Smooth muscle cell (in vitro differentiated cells): Measurements from ENCODE around the gene ANKRD13D. TPM values are rescaled to one million over a fixed set of nuclear protein-coding genes. Genes with fewer than 3 reads are reported as not detected.

Source experiments
- DNase-seq: peaks from one replicate; lab custom pipeline; 2025; ENCODE audit not compliant: unreplicated experiment; lab: John Stamatoyannopoulos, UW
- H2AFZ ChIP-seq: fragments of 200-600 bp; sonication (generic); 2 replicates; pipeline ENCODE4 v1.6.0; 2016; ENCODE audit warnings: antibody characterized with exemption, low read depth, mild to moderate bottlenecking
- H3F3A ChIP-seq: fragments of 200-600 bp; sonication (generic); 2 replicates; pipeline ENCODE4 v1.6.0; 2017; ENCODE audit warnings: antibody characterized with exemption, low read depth
- H3K27ac ChIP-seq: fragments of 200-600 bp; sonication (generic); 2 replicates; pipeline ENCODE4 v1.5.1; 2016; ENCODE audit warnings: low read depth, mild to moderate bottlenecking
- H3K27me3 ChIP-seq: fragments of 200-600 bp; sonication (generic); 2 replicates; pipeline ENCODE4 v1.6.1; 2016; ENCODE audit warnings: low read depth, mild to moderate bottlenecking
- H3K36me3 ChIP-seq: fragments of 200-600 bp; sonication (generic); 2 replicates; pipeline ENCODE4 v1.5.1; 2016; ENCODE audit warnings: low read depth
- H3K4me1 ChIP-seq: fragments of 200-600 bp; sonication (generic); 2 replicates; pipeline ENCODE4 v1.5.1; 2016; ENCODE audit warnings: low read depth
- H3K4me2 ChIP-seq: fragments of 200-600 bp; sonication (generic); 2 replicates; pipeline ENCODE4 v1.6.0; 2016; ENCODE audit warnings: mild to moderate bottlenecking
- H3K4me3 ChIP-seq: fragments of 200-600 bp; sonication (generic); 2 replicates; pipeline ENCODE4 v1.5.1; 2016; ENCODE audit warnings: mild to moderate bottlenecking
- H3K79me2 ChIP-seq: fragments of 200-600 bp; sonication (generic); 2 replicates; pipeline ENCODE4 v1.6.0; 2016; ENCODE audit warnings: low read depth, mild to moderate bottlenecking
- H3K9ac ChIP-seq: fragments of 200-600 bp; sonication (generic); 2 replicates; pipeline ENCODE4 v1.6.0; 2016; ENCODE audit warnings: low read depth
- H3K9me3 ChIP-seq: fragments of 200-600 bp; sonication (generic); replicated peaks from 2 replicates; pipeline ENCODE4 v1.5.1; 2016; ENCODE audit warnings: low read depth
- H4K20me1 ChIP-seq: fragments of 200-600 bp; sonication (generic); 2 replicates; pipeline ENCODE4 v1.6.0; 2016; ENCODE audit warnings: low read depth
- CTCF ChIP-seq: fragments of 200-600 bp; sonication (generic); IDR thresholded peaks from 2 replicates; pipeline ENCODE4 v1.5.1; 2017; ENCODE audit warnings: borderline replicate concordance, mild to moderate bottlenecking, antibody characterized with exemption; ENCODE audit not compliant: insufficient read depth, poor library complexity, severe bottlenecking
- WGBS: methylation state at CpG from one replicate; pipeline ENCODE4 v1.1.7; 2016; ENCODE audit warnings: low lambda C conversion rate; 5-methylcytosine and 5-hydroxymethylcytosine counted together
- polyA plus RNA-seq: library from polyadenylated mRNA; unstranded; fragments of >200 nt; fragmentation: Nextera tagmentation; extraction: Ambion mirVana; gene quantifications from 2 replicates; pipeline ENCODE4 v1.2.1, GENCODE V29; 2016
- total RNA-seq: library from RNA; depleted of rRNA; stranded (reverse); fragments of >200 nt; gene quantifications from 2 replicates; pipeline ENCODE4 v1.2.3, GENCODE V29; 2014

Gene ANKRD13D
- total and polyA plus RNA-seq, 2 experiments from 2014 or later, result 34.7 to 52.0 TPM

GRCh38 chr11:67253872-67254624, 35.1 kb upstream of the ANKRD13D start:
- Histone ChIP-seq H3K4me2 (no peak overlapping the region), H3K4me1 (no peaks in the 10 kb centered on the region), H3K79me2 (no peaks in the 10 kb centered on the region), H3K4me3 (no peak overlapping the region), H3K27ac (peak overlapping the region; percentile 30), H4K20me1 (peaks cover 32% of the 10 kb centered on the region), H3K27me3 (no peaks in the 10 kb centered on the region), H3K36me3 (peaks cover 18% of the 10 kb centered on the region), H3K9ac (no peak overlapping the region), H3K9me3 (no peaks in the 10 kb centered on the region), H3F3A (peaks cover 27% of the 10 kb centered on the region), H2AFZ (no peak overlapping the region)
- no peak for DNase-seq
- 93% methylated on average over 10 of the region's 14 CpGs for WGBS
- no peak for TF ChIP-seq CTCF

GRCh38 chr11:67254798-67255197, 34.3 kb upstream of the ANKRD13D start:
- peaks cover 18% of the 10 kb centered on the region for H3K36me3 ChIP-seq
- H3K4me2 ChIP-seq, result no peak overlapping the region
- H3K4me3 ChIP-seq, result no peak overlapping the region
- no peaks in the 10 kb centered on the region for H3K9me3 ChIP-seq
- no peak overlapping the region for H3K27ac ChIP-seq
- no peak overlapping the region for H2AFZ ChIP-seq
- no peak overlapping the region for H3K9ac ChIP-seq
- no peaks in the 10 kb centered on the region for H3K79me2 ChIP-seq
- H3F3A ChIP-seq, result peaks cover 19% of the 10 kb centered on the region
- no peaks in the 10 kb centered on the region for H3K4me1 ChIP-seq
- H4K20me1 ChIP-seq, result peaks cover 24% of the 10 kb centered on the region
- DNase-seq, result no peak
- no peaks in the 10 kb centered on the region for H3K27me3 ChIP-seq
- 94% methylated on average over 15 of the region's 15 CpGs for WGBS
- no peak for TF ChIP-seq CTCF

GRCh38 chr11:67255353-67255752, 33.8 kb upstream of the ANKRD13D start:
- Histone ChIP-seq H3K9me3 (no peaks in the 10 kb centered on the region), H3K4me3 (no peak overlapping the region), H3K79me2 (no peaks in the 10 kb centered on the region), H3K4me2 (no peak overlapping the region), H2AFZ (no peak overlapping the region), H3K27me3 (no peaks in the 10 kb centered on the region), H3K36me3 (peaks cover 18% of the 10 kb centered on the region), H3F3A (peaks cover 19% of the 10 kb centered on the region), H3K27ac (no peak overlapping the region), H3K9ac (no peak overlapping the region), H3K4me1 (no peaks in the 10 kb centered on the region), H4K20me1 (peaks cover 24% of the 10 kb centered on the region)
- 97% methylated on average over 10 of the region's 10 CpGs for WGBS
- no peak for DNase-seq
- no peak for TF ChIP-seq CTCF

- no peak for TF ChIP-seq CTCF
- H3K4me2 ChIP-seq, result no peak overlapping the region
- DNase-seq, result no peak
- no peak overlapping the region for H3K9ac ChIP-seq
- H3K4me3 ChIP-seq, result no peak overlapping the region
- H3K36me3 ChIP-seq, result peaks cover 15% of the 10 kb centered on the region
- H3K4me1 ChIP-seq, result no peaks in the 10 kb centered on the region
- 96% methylated on average over 8 of the region's 8 CpGs for WGBS
- H3K27me3 ChIP-seq, result no peaks in the 10 kb centered on the region
- no peaks in the 10 kb centered on the region for H3K9me3 ChIP-seq
- H3F3A ChIP-seq, result peaks cover 18% of the 10 kb centered on the region
- peaks cover 24% of the 10 kb centered on the region for H4K20me1 ChIP-seq
- no peak overlapping the region for H3K27ac ChIP-seq
- no peaks in the 10 kb centered on the region for H3K79me2 ChIP-seq
- H2AFZ ChIP-seq, result no peak overlapping the region
Observed at GRCh38 chr11:67255864-67256263, 33.2 kb upstream of the ANKRD13D start.
